Measurements from ENCODE around the gene RND1.

RND1 gene

DNA sequence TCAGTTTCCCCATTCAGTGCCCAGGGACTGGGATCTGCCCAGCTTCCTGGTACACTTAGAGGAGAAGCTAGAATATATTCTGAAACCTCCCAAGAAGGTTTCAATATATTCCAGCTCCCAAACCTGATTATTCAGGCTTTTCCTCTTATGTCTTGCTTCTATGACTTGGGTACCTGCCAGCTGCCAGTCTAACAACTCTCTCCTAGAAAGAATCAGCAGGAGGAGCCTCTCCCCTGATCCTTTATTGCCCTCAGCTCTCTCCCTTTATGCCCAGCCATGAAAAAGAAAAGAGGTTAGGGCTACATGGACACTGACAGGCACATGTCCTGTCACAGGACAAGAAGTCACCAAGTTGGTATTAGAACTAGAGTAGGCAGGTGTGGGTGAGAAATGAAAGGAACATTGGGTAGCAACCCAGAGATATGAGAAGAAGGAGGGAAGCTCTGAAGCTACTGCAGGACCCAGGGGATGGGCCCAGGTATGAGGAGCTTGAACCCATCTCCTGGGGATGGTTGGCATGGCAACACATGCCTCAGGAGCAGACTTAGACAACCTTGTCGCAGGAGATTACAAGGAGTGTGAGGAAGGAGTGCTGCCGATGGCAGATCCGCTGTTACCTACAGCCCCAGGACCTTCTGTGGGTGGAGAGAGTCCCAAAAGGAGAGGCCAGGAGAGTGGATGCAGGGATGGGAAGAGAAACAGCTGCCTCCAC lies 49.4 kb downstream of the RND1 start:
- no peak overlapping the region for H3K27ac Mint-ChIP-seq
- no peak for DNase-seq (ENCODE audit: low spot score)
- no peaks in the 10 kb centered on the region for H3K9me3 Mint-ChIP-seq
- peak overlapping the region; percentile 94 for H3K4me3 Mint-ChIP-seq
- H3K36me3 Mint-ChIP-seq (ENCODE audit: low read depth) = no peaks in the 10 kb centered on the region
- peaks cover 35% of the 10 kb centered on the region for H3K27me3 Mint-ChIP-seq (ENCODE audit: low read depth)
- peaks cover 20% of the 10 kb centered on the region for H3K4me1 Mint-ChIP-seq (ENCODE audit: low read depth)

DNA sequence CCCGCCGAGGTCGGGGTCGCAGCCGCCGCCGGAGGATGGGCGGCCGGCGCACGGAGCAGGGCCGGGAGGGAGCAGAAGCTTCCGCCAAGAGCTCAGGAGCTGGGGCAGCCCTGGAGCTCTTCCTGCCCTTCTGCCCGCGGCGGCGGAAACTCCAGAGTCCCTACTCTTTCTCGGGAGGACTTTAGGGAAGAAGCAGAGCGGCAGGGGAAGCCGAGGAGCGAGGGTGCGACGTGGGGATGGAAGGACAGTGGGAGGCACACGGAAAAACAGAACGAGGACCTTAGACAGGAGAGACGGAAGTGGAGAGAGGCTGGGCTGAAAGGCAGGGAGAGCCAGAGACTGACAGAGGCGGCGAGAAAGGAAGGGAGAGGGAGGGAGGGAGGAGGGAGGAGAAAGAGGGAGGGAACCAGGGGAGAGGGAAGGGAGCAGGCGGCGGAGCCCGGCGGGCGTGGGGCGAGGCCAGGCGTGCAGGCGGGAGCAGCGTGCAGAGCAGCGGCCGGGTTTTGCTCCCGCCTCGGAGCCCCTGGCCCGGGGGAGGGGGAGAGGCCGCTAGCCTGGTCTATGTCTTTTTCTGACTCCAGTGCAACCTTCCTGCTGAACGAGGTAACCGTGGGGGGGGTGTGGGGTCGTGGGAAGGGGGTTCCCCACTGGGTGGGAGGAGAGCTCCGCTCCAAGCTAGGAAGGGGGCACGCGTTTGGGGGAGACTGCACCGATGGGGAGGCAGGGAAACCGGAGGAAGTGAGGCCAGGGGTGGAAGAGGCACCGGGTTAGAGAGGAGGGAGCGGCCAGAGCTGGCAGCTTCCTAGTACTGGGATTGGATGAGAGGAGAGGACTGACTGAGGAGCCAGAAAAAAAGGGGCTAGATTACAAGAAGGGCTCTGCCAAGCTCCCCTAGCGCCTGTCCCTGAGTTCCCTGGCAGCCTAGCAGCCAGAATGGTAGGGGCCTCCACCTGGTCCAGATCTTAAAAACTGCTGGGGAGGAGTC lies 50.3 kb downstream of the RND1 start:
- Mint-ChIP-seq H3K9me3 (no peaks in the 10 kb centered on the region), H3K4me1 (ENCODE audit: low read depth) (peaks cover 20% of the 10 kb centered on the region), H3K36me3 (ENCODE audit: low read depth) (no peaks in the 10 kb centered on the region), H3K27me3 (ENCODE audit: low read depth) (peaks cover 32% of the 10 kb centered on the region), H3K4me3 (peak overlapping the region; percentile 94), H3K27ac (peak overlapping the region; percentile 86)
- DNase-seq (ENCODE audit: low spot score) = peak; percentile 21

DNA sequence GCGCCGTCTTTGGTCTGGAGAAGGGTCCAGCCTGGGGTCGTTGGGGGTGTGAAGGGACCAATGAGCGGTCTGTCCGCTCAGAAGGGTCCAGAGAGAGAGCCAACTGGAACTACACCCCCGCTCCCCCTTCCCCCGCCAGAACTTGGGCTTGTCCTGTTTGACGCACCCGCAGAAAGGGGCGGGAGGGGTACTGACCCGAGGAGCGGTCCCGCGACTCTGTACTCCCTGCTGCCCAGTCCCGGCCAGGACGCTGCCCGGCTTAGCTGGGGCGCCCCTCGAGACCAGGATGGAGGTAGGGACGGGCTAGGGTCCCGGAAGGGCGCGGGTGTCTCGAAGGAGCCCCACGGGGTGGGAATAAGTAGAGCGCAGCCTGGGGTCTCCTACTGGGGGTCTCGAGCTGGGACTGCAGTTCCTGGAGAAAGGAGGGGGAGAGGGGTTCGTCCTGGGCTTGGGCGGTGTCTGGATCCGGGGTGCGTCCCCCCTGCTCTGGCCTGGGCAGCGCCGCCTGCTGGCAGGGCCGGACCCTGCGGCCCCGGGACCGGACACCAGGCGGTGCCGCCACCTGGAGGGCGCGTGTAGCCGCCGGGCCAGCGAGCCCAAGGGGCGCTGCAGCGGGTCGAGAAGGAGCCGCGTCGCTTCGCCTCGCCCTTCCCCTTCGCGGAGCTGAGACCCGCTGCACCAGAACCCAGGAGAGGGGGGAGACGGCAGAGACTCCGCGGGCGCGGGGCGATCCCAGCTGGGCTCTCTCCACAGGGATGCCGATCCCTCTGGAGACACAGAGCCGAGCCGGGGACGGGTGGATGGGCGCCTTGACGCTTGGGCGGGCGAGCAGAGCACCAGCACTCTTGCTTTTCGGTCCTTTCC lies 51.2 kb downstream of the RND1 start:
- Mint-ChIP-seq H3K27ac (peak overlapping the region; percentile 65), H3K4me1 (ENCODE audit: low read depth) (peaks cover 20% of the 10 kb centered on the region)

DNA sequence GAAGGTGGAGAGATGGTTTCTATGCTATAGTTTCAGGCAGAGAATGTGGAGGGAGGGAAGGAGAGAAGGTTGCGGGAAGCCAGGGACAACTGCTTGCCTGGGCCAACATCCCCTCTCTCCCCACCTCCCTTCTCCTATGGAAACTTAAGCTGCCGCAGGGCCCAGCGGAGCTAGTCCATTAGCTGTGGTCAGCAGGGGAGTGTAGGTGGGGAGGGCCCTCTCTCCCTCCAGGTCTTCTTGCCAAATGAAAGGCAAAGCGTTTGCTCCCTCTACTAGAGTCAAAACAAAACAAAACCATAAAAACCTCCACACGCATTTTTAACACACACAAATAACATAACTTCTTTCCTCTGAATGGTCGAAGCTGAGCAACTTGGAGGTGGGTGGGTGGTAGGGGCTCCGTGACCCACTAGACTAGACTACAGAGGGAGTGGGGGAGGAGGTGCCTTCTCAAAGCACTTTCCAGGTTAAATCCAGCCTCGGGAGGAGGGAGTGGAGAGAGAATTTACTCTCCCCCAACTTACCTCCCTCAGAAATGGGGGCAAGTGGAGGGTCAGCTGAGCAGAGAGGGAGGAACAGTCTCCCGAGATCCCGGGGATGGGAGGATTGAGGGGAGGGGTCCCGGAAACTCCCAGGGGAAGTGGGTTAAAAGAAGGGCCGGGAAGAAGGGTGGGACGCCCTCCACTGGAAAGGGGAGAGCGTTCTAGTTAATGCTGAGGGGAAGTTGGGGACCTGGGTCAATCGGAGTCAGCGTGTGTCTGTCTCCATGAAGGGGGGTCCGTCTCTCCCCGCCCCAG lies 52.0 kb downstream of the RND1 start:
- Mint-ChIP-seq H3K4me3 (peak overlapping the region; percentile 94), H3K9me3 (no peaks in the 10 kb centered on the region), H3K36me3 (ENCODE audit: low read depth) (no peaks in the 10 kb centered on the region), H3K4me1 (ENCODE audit: low read depth) (peaks cover 18% of the 10 kb centered on the region), H3K27ac (peak overlapping the region; percentile 45), H3K27me3 (ENCODE audit: low read depth) (peaks cover 20% of the 10 kb centered on the region)
- no peak for DNase-seq (ENCODE audit: low spot score)

More for the DNA sequence above, 51.2 kb downstream of the RND1 start:
- DNase-seq (ENCODE audit: low spot score) = peak; percentile 85
- Mint-ChIP-seq H3K9me3 (no peaks in the 10 kb centered on the region), H3K27me3 (ENCODE audit: low read depth) (peaks cover 26% of the 10 kb centered on the region), H3K36me3 (ENCODE audit: low read depth) (no peaks in the 10 kb centered on the region), H3K4me3 (peak overlapping the region; percentile 94)

DNA sequence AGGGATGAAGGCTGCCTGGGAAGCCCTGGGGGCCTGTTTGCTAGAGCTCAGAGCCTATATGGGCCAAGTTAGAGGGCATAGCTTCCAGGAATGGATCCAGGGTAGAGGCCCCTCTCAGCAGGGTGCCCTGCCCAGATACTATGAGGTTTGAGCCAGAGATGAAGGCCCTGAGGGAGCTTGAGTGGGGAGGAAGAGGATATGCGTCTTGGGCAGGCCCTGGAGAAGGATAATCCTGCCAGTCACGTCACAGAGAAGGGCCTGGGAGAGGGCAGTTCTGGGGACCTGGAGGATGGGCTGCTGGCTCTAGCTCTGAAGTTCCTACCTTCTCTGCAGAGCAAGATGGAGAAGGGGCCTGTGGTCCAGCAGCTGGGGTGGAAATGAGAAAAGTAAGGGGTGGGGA lies 53.3 kb downstream of the RND1 start:
- Mint-ChIP-seq H3K27me3 (ENCODE audit: low read depth) (peaks cover 14% of the 10 kb centered on the region), H3K4me3 (peak overlapping the region; percentile 45), H3K4me1 (ENCODE audit: low read depth) (peaks cover 18% of the 10 kb centered on the region), H3K36me3 (ENCODE audit: low read depth) (no peaks in the 10 kb centered on the region), H3K9me3 (no peaks in the 10 kb centered on the region), H3K27ac (no peak overlapping the region)
- DNase-seq (ENCODE audit: low spot score) = no peak

DNA sequence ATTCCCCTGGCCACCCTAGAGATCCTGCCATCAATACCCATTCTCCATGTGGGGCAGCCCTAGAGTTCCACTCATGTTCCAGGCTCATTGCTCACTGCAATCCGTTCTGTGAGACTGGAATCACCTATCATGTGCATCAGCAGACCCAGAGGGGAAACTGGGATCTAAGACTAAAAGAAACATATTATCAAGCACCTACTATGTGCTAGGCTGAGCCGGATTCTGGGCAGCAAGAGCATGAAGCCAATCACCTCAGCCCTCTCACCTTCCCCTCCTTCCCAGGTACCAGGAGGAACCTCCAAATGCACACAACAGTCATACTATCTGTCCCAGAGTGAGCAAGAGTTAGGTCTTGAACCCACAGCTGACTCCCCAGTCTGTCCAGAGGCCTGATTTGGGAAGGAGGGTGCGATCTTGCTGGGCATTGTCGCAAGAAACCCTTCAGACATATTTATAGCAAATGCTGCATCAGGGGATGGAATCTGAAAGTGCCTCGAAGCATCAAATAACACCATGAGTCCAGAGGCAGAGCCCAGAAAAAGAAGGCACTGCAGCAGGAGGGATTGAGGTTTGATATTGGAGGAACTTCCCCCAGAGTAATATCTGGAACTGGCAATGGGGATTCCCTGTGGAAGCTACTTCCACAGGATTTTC lies 54.1 kb downstream of the RND1 start:
- Mint-ChIP-seq H3K36me3 (ENCODE audit: low read depth) (no peaks in the 10 kb centered on the region), H3K4me3 (no peak overlapping the region), H3K9me3 (no peaks in the 10 kb centered on the region), H3K4me1 (ENCODE audit: low read depth) (peaks cover 13% of the 10 kb centered on the region), H3K27ac (no peak overlapping the region), H3K27me3 (ENCODE audit: low read depth) (peaks cover 7% of the 10 kb centered on the region)
- DNase-seq (ENCODE audit: low spot score) = no peak

DNA sequence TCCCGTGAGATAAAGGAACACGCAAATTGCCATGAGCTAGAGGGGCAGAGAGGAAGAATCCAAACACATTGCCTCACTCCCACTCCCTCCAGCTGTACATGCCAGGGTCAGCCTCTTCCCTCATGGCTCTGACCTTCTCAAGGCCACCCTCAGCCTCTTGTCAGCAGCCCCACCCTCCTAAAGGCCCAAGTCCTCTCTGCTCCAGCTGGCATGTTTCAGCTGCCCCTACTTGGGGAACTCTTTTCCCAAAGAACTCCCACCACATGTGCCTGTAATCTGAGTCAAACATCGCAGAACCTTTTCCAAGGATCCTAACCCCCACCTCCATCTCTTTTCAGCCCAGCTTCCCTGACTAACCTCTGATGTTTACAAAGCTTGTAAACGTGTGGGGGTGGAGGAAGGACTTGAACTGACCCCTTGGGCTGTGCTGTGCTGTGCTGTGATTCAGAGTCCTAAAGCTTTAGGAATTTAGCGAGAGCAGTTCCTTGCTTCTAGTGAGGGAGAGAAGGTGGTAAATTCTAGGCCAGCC lies 54.7 kb downstream of the RND1 start:
- no peak overlapping the region for H3K4me3 Mint-ChIP-seq
- no peaks in the 10 kb centered on the region for H3K9me3 Mint-ChIP-seq
- H3K36me3 Mint-ChIP-seq (ENCODE audit: low read depth) = no peaks in the 10 kb centered on the region
- H3K27me3 Mint-ChIP-seq (ENCODE audit: low read depth) = peaks cover 2% of the 10 kb centered on the region
- H3K4me1 Mint-ChIP-seq (ENCODE audit: low read depth) = peaks cover 7% of the 10 kb centered on the region
- H3K27ac Mint-ChIP-seq = no peak overlapping the region
- no peak for DNase-seq (ENCODE audit: low spot score)

DNA sequence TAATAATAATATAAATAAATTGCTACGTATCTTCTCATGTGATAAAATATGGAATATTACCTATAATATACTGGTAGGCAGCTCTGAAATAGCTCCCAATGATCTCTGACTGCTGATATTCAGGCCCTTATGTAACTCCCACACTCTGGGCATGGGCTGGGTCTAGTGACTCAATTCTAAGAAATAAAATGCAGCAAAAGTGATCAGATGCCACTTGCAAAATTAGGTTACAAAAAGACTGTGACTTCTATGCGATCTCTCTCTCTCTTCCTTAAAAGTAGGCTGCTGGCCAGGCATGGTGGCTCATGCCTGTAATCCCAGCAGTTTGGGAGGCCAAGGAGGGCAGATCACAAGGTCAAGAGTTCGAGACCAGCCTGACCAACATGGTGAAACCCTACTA lies 57.7 kb downstream of the RND1 start:
- Mint-ChIP-seq H3K36me3 (ENCODE audit: low read depth) (no peaks in the 10 kb centered on the region), H3K27me3 (ENCODE audit: low read depth) (no peaks in the 10 kb centered on the region), H3K9me3 (no peaks in the 10 kb centered on the region), H3K27ac (no peak overlapping the region), H3K4me3 (no peak overlapping the region), H3K4me1 (ENCODE audit: low read depth) (peaks cover 7% of the 10 kb centered on the region)
- DNase-seq (ENCODE audit: low spot score) = no peak
